HG02610 (cell line): ENCODE results near the gene RPS6KA5.

Source experiments
- ATAC-seq: cut with Tn5 transposase; IDR thresholded peaks from one replicate; pipeline ENCODE4 v1.9.1; 2021; ENCODE audit warnings: mild to moderate bottlenecking, moderate library complexity; ENCODE audit not compliant: unreplicated experiment

RPS6KA5 gene

DNA sequence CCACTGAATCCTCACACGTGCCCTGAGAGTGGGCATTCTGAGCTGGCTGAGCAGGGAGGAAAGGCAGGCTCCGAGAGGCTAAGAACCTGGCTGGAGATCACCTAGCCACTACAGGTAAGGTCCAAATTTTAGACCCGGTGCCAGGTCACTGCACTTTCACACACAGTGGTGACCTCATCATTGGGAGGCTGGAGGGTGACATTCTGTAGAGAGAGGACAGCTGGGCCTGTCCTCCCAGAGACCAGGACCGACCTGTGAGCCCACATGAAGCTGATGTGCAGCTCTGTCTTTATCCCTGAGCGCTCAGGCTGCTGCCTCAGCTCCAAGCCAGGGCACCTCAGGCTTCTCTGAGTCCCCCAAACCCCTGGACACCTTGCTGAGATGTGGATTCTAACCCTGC is 248.3 kb downstream of the RPS6KA5 start:
- ATAC-seq, result no peak

DNA sequence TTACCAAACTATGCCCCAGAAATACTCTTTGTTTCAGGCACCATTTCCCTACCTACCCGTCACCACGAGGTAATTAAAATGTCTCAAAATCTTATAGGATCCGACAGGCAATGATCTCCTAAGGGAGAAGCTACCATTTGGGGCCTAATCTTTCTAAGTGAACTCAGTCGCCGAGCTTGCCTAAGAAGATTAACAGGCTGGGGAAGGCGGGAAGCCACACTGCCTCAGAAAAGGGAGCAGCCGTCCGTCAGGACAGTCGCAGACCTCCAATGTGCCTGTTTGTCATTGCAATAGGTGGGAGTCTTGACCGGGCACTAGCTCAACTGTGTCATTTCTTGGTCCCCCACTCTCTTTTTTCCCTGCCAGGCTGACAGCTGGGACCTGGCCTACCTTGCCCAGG is 248.8 kb downstream of the RPS6KA5 start:
- no peak for ATAC-seq

DNA sequence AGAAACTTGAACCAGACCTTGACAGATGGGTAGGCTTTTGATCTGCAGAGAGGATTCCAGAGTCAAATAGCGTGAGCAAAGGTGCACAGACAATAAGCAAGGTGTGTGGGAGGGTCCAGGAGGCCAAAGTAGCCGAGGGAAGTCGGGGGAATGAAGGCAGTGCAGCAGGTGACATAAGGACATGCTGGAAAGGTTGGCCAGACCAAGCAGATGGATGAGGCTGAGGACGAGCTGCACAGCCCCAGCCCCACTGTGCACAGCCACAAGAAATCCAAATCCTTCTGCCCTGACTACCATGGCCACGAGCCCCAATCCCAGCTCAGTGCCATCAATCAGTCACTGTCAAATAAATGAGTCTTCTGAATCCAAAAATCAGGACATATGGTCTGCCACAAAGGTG is 249.6 kb downstream of the RPS6KA5 start:
- no peak for ATAC-seq

DNA sequence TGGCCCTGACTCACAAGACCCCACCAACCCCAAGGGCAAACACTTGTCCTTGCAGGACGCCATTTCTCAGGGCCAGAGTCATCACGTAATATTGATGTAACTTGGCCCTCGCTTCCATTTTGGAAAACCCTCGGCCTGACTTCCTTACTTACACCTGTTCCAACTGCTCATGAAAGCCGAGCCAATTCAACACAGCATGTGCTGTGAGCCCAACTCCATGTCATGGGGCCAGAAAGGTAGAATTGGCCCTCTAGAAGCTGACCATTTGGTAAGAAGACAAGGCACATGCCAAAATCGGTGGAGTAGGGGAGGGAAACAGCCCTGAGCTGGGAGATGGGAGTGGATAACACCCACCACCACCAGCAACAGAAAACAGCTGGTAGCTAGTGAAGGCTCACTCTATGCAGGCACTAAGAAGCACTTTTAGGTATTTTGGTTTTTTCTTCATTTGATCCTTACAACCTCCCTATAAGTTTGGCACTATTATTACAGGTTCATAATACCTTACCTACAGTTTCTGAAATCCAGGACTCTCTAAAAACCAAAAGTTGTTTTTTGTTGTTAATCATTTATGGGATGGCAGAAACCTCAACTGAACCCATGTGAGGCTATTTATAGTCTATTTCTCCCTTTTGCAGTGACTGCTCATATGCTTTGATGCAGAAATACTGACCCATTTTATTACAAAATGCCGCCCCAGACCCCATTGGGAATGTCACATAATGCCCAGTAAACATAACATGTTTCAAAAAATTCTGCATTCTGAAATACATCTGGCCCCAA is 250.7 kb downstream of the RPS6KA5 start:
- no peak for ATAC-seq

DNA sequence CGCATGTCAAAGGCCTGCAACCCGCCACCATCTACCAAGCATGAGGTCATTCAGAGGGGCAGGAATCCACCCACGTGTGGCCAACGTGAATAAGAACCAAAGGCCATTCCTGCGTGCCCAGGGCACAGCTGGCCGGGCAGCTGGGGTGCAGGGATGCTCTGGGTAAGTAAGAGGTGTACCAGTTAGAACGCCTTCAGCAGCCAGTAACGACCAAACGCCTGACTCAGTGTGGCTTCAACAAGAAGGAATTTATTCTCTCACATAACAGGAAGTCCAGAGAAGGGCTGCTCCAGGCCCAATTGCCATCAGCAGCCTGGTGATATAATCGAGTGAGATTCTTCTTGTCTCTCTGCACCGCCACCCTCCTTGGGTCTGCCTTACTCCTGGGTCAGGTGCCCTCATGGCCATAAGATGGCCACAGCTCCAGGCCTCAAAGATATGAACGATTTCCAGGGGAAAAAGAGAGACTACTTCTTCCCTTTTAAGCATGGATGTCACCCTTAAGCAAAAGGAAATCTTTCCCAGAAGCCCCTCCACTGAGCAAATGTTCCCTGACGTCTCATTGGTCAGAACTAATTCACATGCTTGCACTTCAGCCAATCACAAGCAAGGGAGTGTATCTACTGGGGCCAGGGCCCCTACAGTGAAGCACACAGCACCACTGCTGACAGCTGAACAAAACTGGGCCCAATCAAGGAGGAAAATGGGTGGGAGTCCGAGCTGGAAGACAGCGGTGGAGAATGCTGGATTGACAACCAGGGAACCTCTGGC is 251.5 kb downstream of the RPS6KA5 start:
- no peak for ATAC-seq

DNA sequence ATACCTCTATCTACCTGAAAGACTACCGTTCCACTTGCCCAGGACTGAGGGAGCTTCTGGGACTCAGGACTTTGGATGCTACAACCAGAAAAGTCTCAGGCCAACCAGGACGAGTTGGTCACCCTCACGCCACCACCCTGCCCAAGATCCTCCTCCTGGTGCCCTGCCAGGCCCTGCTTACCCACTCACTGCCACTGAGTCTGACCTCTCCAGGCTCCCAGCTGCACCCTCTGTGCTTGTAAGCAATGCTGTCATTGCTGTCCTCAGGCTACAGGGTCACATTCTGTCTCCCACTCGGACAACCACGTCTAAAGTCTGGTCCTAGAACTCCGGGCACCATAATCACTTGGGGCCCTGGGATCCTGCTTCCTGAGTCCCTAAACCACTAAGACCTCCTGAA is 253.4 kb downstream of the RPS6KA5 start:
- no peak for ATAC-seq

DNA sequence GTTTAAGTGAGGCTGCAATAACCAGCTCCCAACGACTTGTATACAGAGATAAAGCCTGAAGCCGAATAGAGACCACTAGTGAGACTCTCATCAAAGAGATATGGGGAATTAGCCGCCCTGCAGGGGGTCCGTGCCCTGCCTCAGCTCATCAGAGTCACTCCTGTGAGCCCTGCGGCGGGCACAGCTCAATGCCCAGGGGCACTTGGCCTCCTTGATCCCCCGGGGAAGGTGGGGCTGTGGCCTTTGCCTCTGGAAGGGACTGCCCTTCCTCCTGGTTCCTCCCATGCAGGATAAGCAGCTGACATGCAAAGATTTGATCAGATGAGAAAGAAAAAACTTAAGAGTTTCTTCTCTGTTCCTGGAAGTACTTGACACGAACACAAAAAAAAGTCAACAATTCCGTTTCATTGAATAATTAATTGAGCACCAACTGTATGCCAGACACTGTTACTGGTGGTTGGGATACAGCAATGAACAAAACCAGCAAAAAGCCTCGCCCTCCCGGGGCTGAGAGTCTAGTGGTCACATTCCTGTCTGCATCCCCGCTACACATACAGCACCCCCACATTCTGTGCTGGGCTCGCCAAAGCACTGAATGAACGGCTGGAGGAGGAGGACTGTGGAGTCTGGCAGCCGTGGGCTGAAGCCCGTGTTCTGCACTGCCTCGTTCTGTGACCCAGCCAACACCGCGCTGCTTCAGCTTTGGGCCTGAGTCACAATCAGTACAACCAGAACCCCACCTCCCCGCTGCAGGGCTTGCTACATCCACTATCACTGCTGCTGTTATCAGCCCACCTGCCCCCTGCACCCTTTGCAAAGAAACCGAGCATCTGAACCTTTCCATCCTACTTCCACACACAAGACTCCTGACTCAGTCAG is 254.5 kb downstream of the RPS6KA5 start:
- no peak for ATAC-seq

DNA sequence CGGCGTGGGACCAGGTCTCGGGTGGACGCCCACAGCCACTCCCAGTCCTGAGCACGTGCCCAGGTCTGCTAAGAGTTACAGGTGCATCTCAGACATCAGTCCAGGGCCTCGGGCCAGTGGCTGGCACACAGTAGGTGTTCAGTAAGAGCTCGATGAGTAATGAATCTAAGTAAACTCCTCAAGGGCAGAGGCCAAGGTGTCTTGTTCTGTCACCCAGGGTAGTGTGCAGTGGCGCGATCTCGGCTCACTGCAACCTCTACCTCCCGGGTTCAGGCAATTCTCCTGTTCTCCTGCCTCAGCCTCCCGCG is 255.4 kb downstream of the RPS6KA5 start:
- ATAC-seq, result no peak

DNA sequence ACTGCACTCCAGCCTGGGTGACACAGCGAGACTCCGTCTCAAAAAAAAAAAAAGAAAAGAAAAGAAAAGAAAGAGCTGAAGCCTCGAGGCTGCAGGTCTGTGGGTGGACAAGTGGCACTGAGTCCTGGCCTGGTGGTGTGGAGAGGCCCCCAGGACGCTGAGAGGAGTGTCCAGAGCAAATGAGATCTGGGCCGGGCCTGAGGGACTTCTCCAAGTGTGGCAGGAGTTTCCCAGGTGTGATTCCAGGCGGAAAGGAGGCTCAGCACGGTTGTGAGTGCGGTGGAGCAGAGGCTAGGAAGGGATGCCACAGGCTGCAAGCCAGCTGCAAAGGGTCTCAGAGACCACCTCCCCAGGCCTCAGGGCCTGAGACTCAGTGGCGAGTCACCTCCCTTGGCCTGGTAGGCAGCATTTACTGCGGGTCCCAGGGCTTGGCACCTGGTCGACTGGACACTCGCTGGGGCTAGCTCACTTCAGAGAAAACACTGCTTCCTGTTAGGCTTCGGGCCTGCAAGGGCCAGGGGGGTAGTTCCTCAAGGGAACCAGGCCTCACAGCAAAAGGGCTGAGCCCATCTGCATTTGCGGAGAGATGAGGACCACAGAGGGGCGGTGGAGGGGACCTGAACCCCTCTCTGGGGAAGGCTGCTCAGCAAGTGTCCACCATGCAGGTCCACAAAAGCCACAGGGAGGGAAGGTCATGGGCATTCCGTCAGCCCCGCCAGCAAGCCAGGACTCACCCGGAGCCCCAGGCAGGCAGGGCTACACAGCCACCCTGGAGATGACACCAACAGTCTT is 256.0 kb downstream of the RPS6KA5 start:
- ATAC-seq, result no peak

DNA sequence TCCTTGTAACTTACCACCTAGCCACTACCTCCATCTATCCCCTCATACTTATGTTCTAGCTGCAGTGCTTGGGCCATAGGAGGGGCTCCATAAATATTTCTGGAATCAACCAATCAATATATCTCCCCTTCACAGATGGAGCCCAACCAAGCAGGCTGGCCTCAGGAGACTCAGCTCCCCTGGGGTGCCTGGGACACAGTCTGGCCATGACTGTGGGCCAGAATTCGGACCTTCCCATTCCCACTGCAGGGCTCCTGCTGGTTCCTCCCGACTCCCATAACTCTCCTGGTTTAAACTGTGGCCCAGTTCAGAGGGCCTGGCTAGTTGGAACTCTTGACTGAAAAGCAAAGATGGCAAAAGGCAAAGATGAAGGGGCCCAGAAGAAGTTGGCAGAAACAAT is 257.2 kb downstream of the RPS6KA5 start:
- ATAC-seq, result no peak

DNA sequence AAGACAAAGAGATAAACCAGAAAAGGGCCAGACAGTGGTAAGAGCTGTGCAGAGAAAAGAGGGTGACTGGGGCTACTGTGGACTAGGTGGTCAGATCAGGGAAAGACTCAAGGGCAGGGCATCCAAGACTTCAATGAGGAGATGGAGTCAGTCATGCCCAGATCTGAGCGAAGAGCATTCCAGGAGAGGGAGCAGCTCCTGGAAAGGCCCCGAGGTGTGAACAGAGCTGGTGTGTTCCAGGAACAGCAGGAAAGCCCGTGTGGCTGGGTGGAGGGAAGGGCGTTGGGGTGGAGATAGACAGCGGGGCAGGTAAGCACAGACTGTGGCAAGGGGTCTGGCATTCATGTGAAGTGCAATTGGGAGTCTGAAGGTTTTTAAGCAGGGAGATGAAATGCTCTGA is 261.0 kb downstream of the RPS6KA5 start:
- no peak for ATAC-seq

DNA sequence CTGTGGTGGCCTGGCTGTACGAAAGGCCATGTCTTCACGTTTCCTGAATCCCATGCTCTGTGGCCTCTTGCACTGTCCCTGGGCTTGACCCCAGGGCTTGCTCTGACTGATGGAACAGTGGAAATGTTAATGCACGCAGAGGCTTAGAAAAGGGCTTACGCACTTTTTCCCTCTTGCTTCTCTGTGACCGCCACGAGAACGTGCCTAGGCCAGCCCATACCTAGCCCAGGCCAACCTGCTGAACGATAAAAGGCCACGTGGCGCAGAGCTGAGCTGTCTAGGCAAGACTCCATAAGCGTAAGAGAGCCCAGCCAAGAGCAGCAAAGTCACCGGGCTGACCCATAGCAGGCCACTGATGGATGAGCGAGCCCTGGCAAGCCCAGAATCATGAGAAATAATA is 262.5 kb downstream of the RPS6KA5 start:
- ATAC-seq, result no peak
